ENCODE data around the gene CPLX4. TPM values are rescaled to one million over a fixed set of nuclear protein-coding genes. Genes with fewer than 3 reads are reported as not detected.

The CPLX4 gene
- total RNA-seq, 1 donor from 2014 or later: not detected

DNA sequence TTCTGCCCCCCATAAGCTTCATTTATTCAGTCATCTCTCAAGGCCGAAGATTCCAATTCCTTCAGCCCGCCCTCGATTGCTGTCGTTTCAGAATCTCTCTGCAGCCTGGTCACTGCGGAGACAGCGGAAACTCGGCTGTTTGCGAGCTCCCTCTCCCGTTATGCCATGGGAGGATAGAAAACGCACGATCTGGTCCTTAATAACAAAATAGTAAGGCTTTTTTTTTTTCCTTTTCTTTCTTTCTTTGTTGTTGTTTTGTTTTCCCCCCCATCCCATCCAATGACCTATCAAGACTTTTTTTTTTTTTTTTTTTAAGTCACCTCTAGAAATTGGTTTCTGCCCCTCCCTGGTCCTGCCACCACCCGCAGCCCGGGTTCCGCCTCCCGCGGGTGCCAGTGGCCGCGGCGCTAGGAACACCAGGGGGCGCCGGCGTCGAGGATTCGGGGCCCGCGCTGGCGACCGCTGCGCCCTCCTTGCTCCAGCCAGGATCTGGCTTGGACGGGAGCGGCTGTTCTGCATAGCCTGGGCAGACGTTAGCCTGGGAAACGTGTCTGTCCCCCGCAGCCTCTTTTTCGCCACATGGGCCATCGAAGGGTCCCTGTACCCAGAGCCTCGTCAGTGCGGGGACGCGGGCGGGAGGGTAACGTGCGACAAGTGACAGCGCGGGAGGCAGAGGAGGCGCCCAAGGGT lies 10.1 kb downstream of the CPLX4 start:
- intact Hi-C loops (cut with micrococcal nuclease): loop anchor here (1.0 to 2.0 kb wide), 2 partner anchors 51 to 94 kb away; partner anchors contain the start of gene LMAN1

DNA sequence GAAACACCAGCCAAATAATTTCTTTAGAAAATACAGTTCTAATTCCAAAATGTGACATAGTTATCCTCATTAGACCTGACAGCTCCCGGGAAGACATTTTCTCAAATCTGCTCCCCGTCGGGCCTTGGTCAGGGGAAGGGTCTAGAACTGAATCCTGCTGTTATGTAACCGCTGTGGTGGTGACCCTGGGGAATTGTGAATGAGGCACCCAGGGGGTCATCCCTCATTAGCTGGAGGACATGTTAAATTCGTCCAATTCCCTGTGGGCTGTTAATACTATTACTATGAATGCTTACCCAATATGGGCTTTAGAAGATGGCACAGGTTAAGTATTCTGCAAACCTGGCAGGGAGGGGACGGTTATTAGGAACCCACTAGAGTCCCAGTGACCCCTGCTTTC lies 11.8 kb downstream of the CPLX4 start:
- intact Hi-C loops (cut with micrococcal nuclease): no loop called here

DNA sequence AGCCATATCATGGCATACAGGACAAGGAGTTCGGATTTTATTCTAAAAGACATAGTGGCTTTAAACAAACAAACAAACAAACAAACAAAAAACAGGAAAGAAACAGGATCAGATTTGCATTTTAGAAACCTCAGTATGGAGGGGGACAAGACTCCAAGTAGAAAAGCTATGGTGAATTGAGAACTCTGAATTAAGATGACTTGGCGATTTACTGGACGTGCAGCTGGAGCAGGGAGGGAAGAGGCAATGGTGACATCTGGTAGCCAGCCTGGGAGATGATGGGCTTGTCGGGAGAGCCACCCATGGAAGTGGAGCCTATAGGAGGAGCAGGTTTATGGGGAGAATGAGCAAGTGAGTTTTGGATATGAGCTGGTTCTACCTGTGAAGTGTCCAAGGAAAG lies 13.2 kb downstream of the CPLX4 start:
- intact Hi-C loops (cut with micrococcal nuclease): no loop called here

DNA sequence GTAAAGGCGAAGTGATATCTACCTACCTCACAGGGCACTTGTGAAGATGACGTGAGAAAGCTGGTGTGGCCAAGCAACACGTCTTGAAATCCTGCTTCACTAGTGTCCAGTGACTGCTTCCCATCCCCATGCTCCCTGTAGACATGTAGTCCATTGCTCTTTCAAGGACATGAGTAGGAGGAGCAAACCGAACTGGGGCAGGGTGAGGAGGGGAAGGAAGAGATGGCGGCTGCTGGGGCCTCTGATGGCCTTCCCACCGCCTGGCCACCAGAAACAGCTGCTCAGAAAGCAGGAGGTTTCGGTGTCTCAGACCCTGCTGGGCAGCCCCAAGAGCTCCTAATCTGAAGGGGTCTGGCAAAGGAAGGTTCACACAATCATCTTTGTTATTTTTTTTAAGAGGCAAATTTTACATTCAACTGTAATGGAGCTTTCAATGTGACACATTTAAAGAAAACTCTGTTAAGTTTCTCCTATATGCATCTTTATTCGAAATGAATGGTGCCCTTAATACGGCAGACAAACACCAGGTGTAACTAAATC lies 14.7 kb downstream of the CPLX4 start:
- intact Hi-C loops (cut with micrococcal nuclease): no loop called here

DNA sequence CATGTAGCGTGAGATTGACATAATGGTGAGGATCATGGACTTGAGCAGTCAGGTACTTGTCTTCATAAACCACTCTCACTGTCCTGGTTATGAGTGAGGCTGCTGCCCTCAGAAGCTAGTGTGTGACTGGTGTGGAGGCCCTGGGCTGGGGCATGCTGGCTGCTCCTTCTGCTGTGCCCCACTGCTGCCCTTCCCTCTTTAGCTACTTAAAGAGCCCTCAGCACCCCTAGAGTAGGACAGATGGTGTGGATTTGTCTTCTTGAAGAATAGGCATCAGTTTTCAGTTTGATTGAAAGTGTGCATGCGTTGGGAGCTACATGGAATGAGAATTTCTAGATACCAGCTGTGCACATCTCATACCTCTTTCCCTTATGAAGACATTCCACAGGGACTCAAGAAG lies 15.4 kb downstream of the CPLX4 start:
- intact Hi-C loops (cut with micrococcal nuclease): no loop called here

DNA sequence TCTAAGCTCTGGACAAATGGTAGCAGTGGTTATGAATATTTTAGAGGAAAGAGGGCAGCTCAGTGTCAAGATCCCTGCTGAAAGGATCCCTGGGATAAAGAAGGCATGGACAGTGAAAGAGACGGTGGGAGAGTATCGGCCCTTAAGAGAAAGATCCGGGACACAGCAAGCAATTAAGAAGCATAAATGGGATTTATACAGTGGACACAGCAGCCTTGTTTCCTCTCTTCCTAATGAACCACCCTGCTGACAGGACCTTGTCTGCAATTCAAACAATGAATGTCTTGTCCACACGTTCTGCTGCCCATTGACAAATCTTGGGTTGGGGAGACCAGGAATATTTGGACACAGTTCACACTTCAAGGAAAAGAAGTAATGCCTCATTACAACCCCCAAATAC lies 16.5 kb downstream of the CPLX4 start:
- intact Hi-C loops (cut with micrococcal nuclease): no loop called here

DNA sequence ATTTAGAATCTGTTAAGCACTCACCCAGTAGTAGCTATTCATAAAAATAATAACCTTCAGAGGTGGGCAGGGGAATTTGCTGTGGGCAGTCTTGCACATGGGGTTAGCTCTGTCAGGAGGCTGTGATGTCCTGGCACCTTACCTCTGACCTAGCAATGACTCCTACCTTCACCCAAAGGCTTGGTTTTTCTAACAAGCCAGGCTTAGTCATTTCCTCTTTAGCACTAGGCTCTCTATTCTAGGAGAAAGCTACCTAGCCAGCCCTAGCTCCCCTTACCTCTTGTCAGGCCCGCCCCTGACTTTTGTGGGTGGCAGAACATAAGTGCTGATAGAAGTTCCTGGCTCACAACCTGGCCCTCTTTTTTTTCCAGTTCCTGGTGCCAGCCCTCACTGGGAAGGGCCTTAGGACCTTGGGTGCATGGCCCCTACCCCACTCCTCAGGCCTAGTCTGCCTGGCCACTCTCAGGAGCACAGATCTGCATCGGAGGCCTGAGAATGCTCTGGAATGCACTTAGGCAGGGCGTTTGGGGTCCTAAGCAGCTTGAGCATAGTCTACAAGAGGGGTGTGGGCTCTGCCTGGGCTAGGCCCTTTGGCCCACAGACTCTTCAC lies 17.7 kb downstream of the CPLX4 start:
- intact Hi-C loops (cut with micrococcal nuclease): no loop called here

DNA sequence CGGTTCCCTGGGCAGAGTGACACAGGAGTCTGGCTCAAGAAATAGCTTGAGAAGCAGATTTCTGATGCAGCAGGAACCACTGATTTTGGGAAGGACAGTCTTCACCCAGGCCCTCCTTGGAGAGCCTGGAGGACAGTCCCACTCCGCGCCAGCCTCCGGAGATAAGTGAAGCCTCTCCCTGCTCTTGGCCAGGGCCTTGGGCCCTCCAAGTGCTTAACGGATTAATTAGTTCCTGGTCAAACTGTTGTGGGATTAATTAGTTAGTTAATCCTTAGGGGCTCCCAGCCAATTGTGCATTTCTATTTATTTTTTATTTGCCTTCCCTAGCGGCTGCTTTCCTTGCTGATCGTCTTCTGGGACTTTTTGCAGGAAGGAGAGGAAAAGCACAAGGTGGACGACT lies 19.6 kb downstream of the CPLX4 start:
- intact Hi-C loops (cut with micrococcal nuclease): no loop called here

DNA sequence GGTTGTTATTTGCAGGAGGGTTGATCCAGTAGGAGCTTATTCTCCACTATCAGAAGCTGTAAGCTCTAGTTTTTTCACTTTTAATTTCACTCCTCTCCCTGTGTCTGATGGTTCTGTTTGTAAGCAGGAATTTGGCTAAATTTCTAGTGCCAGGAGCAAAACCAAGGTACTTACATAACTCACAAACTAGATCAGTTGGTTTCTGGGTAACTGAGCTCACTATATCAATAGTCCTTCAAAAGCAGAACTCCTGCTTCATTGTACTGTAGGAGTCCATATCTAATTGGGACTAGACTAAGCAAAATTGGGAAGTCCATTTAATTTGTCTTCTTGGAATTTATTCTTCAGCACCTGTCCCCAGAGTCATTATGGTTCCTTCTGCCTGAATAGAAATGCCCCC lies 25.1 kb downstream of the CPLX4 start:
- intact Hi-C loops (cut with micrococcal nuclease): no loop called here

DNA sequence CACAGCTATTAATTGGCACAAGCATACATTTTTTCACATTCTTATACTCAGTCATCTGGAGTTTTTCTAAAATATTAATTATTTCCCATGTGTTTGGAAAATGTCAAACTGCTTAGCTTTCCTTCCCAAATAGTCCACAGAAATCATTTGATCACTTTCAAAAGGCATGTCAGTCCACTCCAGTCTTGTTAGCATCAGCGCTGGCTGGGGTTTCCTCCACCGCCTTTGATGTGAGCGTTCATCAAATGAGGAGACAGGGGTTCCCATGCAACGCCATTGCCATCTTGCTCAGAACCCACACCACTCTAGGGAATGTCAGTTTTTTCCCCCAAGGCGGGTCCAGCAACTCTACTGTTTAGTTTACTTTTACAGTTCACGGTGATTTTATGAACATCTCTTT lies 32.1 kb downstream of the CPLX4 start:
- intact Hi-C loops (cut with micrococcal nuclease): no loop called here

DNA sequence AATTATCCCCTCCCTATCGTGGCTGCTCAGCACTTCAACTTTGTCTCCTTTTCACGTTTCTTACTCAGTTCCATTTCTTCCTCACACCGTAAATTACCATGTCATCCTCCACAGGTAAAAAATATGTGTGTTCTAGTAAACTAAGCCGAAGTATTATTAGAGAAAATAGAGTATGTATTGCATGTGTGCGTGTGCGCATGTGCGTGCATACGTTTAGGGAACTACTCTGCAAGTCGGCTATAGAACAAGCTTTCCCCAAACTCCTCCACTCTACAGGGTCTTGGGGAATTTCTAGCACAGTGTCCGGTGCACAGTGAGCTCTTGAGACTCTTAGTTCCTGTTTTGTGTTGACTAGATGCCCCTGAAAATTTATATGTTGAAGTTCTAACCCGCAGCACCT lies 36.1 kb downstream of the CPLX4 start:
- intact Hi-C loops (cut with micrococcal nuclease): no loop called here

DNA sequence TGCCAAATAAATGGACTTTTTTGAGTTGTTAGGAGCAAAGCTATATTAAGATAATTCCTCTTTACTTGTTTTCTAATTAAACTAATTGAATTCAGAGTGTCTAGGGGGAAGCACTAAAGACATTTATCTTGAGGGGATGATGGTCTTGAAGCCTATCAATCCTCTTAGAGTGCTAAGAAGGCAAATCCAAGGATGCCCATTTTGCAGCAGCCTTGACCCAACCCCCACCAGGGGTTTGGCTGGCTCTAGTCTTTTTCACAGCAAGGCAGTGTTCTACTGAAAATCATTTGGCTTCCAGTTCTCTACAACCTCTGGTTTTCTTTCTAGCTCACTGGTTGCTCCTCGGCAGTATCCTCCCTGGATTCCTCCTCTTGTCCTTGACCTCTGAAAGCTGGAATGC lies 38.7 kb downstream of the CPLX4 start:
- intact Hi-C loops (cut with micrococcal nuclease): no loop called here

DNA sequence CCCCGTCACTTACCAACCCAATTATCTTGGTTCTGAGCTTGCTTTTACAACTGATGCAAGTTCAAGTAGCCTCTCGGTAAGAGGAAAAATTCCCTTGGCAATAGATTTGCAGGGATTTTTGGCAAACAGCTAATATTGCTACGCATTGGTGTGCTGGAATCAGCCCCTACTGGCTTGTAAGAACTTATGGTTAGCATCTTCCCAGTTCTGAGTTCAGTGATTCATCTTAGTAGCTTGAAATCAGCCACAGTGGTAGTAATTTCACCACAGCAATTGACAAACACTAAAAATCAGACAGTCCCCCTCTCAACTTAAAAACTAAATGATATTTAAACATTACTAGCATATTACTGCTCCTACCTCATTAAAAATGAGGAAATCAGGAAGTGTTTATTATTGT lies 39.3 kb downstream of the CPLX4 start:
- intact Hi-C loops (cut with micrococcal nuclease): no loop called here

DNA sequence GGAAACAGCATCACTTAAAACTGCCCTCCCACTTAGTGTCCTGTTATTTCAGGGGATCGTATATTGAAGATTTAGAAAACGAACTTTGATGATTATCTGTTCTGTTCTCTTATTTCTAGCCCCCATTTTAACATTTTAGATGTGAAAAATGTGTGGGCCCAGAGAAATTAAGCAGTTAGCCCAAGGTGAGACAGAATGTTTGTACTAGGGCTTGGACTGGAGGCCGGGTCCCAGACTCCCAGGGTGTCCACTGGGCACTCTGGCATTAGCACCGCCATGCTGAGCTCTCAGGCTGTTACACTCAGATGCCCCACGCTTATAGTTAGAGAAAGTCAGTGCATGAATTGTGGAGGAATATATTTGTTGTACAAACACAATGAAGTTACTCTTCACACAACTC lies 39.7 kb downstream of the CPLX4 start:
- intact Hi-C loops (cut with micrococcal nuclease): no loop called here

DNA sequence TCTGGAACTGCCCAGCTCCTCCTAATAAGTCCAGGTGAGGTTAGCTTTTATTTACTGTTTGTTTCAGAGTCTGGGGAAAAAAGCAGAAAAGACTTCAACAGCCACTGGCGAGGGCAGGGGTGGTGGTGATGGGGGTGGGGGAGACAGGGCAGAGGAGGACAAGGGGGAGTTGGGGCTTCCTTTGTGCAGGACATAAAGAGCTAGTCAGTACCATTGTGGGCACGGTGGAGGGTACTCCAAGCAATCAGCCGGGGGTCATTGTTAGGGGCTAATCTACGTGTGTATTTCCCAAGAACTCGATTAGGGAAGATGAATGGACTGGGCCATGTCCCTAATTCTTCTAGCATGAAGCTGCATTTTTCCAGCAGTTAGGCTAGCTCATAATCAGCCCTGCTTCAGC lies 42.4 kb downstream of the CPLX4 start:
- intact Hi-C loops (cut with micrococcal nuclease): no loop called here

DNA sequence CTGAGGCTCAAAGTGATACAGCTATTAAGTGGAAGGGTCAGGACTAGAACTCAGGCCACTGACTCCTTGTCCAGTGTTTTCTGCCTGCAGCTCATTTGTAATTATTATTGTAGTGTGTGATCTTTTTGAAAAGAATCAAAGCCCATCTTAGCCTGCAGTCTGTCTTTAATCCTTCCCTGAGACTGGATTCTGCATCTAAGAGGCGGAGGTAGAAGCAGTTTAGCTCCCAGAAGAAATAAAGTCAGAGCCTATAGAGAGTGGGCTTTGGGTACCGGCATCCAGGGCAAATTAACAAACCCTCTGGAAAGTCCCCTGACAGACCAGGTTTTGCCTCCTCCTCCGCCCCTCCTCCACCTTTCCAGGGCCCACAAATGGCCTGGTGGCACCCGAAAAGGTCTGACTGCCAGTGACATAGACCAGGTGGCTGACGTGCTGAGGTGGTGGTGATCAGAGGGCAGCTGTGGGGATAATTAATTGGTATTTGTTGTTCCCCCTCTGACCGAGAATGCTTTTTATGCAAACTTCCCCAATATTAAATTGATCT lies 43.0 kb downstream of the CPLX4 start:
- intact Hi-C loops (cut with micrococcal nuclease): no loop called here

DNA sequence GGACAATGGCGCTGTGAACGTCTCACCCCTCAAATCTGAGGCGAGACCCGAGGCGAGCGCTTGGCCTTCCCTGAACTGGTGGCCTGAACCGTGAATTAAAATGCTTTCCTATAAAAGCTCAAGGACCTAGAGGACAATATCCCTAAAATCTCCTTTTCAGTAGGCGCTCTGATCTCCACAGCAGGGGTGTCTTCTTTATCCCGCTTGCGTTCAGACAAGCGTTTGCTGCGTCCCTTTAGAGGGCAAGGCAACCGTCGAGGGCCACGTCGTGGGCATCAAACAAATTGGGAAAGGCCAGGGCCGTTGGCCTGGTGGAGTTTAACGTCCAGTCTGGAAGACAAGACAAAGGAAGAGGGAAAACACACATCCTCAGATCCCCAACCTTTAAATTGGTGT lies 43.9 kb downstream of the CPLX4 start:
- intact Hi-C loops (cut with micrococcal nuclease): no loop called here

DNA sequence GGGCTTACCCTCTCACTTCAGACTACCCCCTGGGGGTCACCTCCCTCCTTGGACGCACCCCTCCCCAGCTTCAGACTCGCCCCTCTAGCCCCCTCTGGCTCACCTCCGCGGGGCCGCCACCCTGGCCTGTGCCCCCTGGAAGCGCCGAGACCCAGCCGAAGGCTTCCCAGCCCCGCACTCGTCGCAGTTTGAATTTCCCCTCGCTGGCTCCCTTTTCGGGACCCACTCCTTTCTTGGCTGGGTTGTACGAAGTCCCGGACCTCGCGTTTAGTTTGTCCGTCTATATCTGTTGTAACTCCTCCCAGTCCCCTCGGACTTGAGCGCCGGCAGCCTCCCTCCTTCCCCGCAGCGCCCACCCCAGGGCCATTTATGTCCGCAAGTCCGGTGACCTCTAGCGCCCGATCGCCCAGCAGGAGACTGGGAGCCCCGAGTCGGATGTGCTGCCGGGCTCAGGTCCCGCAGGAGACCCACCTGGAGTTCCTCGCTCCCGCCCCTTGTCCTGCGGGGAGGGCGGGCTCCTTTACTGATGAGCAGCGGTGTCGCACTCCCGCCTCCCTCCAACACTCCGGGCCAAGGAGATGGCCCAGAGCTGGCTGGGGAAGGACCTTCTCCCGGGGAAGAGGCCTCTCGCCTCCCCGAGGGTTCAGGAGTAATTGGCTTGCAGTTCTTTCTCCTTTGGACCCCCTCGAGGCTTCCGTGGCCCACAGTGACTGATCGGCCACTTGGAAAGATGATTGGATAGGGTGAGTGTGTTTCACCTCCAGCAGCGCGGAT lies 44.5 kb downstream of the CPLX4 start:
- intact Hi-C loops (cut with micrococcal nuclease): no loop called here

DNA sequence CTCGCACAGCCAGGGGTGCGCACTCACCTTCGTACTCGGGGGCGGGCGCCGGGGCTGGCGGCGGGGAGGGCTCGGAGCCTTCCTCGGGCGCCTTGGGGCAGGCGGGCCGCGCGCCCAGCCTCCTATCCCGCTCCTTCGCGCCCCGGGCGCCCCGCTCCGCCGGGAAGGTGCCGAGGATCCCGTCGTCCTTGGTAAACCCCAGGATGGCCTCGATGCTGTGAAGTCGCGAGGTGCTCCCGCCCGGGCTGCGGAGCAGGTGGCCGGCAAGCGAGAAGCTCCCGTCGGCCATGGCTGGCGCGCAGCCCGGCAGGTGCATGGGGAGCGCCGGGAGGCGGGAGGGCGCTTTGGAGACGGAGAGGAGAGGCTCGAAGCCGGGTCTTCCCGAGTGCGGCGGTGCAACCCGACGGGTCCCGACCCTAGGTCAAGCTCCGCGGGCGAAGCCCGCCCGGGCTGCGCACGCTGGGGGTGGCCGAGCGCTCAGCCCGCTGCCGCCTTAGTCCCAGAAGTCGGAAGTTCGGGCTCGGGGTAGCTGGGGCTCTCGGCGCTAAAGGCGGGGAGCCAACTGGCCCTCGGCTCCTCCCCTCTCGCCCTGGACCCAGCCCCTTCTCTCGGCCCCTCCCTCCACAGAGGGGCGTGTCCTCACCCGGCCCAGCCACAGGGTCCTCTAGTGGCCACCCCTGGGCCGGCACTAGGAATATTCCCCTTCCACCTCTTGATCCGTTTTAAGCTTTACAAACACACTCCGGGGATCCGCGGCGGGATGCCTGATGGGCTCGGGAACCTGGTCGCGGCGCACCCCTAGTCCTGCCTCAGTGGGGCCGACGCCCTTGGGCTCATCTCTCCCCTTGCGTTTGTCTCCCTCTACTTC lies 45.3 kb downstream of the CPLX4 start, which contains the start of gene RAX:
Gene RAX, minus strand, starts transcription at position 564 of the 868 bp plus-strand sequence. Its CDS starts 248 bp downstream, at position 316.
- intact Hi-C loops (cut with micrococcal nuclease): no loop called here

DNA sequence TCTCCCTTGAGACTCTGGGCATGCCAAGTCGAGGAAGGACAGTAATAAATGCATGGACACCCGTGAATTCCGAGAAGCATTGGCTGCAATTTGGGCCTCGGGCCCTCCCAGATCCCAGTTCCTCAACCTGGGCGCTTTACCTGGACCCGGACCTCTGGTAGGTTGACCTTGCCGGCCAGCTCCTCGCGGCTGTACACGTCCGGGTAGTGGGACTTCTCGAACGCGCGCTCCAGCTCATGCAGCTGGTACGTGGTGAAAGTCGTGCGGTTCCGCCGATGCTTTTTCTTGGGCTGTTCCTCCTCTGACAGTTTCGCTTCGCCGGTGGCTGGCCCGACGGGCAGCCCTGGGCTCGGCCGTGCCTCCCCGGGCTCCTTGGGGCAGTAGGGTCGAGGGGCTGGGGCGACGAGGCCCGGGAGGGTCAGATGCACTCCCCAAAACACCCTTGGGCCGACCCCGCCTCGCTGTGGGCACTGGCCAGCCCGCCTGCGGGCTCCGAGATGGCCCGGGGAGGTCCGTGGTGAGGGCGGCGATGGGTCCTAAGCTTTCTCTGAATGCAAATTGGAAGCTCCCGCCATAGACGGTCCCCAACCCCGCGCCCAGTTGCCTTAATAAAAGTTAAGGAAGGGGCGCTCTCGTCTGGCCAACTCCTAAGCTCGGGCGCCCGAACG lies 46.1 kb downstream of the CPLX4 start:
- intact Hi-C loops (cut with micrococcal nuclease): no loop called here
